GM18909 (cell line): ENCODE results near the gene GMCL1.

Experiments used
- ATAC-seq: cut with Tn5 transposase; IDR thresholded peaks from one replicate; pipeline ENCODE4 v1.9.1; 2021; ENCODE audit warnings: mild to moderate bottlenecking; ENCODE audit not compliant: unreplicated experiment, poor library complexity

GMCL1 gene

GRCh38 chr2:69829256-69830044 is at the start of gene GMCL1:
Gene GMCL1, plus strand, starts transcription at chr2:69829660. Its CDS starts 233 bp downstream, at chr2:69829893.
- peak; percentile 92 for ATAC-seq

GRCh38 chr2:69780921-69781320 is 48.5 kb upstream of the GMCL1 start:
- peak; percentile 27 for ATAC-seq

- ATAC-seq: peak; percentile 83
Measured at GRCh38 chr2:69781321-69782248, 47.9 kb upstream of the GMCL1 start.

- ATAC-seq: no peak
Measured at GRCh38 chr2:69784228-69784627, 45.2 kb upstream of the GMCL1 start.

- no peak for ATAC-seq
Measured at GRCh38 chr2:69785358-69785757, 44.1 kb upstream of the GMCL1 start.

- no peak for ATAC-seq
Measured at GRCh38 chr2:69786052-69786560, 43.4 kb upstream of the GMCL1 start.

- ATAC-seq: peak; percentile 35
Measured at GRCh38 chr2:69789175-69789721, 40.2 kb upstream of the GMCL1 start.

GRCh38 chr2:69789772-69790600 is 39.5 kb upstream of the GMCL1 start:
- ATAC-seq: peak; percentile 56

- no peak for ATAC-seq
Measured at GRCh38 chr2:69790601-69790959, 38.9 kb upstream of the GMCL1 start.

- no peak for ATAC-seq
Measured at GRCh38 chr2:69791045-69791444, 38.4 kb upstream of the GMCL1 start.

GRCh38 chr2:69796174-69796573 is 33.3 kb upstream of the GMCL1 start:
- no peak for ATAC-seq

GRCh38 chr2:69797235-69797634 is 32.2 kb upstream of the GMCL1 start:
- ATAC-seq: no peak

- no peak for ATAC-seq
Measured at GRCh38 chr2:69797836-69798289, 31.6 kb upstream of the GMCL1 start.

- peak; percentile 20 for ATAC-seq
Measured at GRCh38 chr2:69798290-69798908, 31.1 kb upstream of the GMCL1 start.

GRCh38 chr2:69798909-69799526 is 30.4 kb upstream of the GMCL1 start:
- ATAC-seq: peak; percentile 46

- ATAC-seq: no peak
Measured at GRCh38 chr2:69801745-69802290, 27.6 kb upstream of the GMCL1 start.

GRCh38 chr2:69802781-69803367 is 26.6 kb upstream of the GMCL1 start:
- peak; percentile 54 for ATAC-seq

- no peak for ATAC-seq
Measured at GRCh38 chr2:69804416-69804815, 25.0 kb upstream of the GMCL1 start.
